MG63 (cell line): Measurements from ENCODE around the gene ZNF558. TPM values are rescaled to one million over a fixed set of nuclear protein-coding genes. Genes with fewer than 3 reads are reported as not detected.
A peak's percentile ranks its signal among the peaks of the same experiment; 100 is the strongest.

Source experiments
- DNase-seq: peaks from one replicate; pipeline ENCODE4 v3.0.0-alpha.2; 2020
- H3K27me3 ChIP-seq: fragments of 250-450 bp; sonication (Bioruptor Pico); 2 replicates; pipeline ENCODE4 v1.5.1; 2020; ENCODE audit warnings: mild to moderate bottlenecking, moderate library complexity
- H3K36me3 ChIP-seq: fragments of 250-450 bp; sonication (Bioruptor Pico); 2 replicates; pipeline ENCODE4 v1.5.1; 2020; ENCODE audit warnings: mild to moderate bottlenecking, moderate library complexity
- H3K4me3 ChIP-seq: fragments of 250-450 bp; sonication (Bioruptor Pico); 2 replicates; pipeline ENCODE4 v1.5.1; 2020; ENCODE audit warnings: mild to moderate bottlenecking, moderate library complexity
- H3K9me3 ChIP-seq: fragments of 250-450 bp; sonication (Bioruptor Pico); 2 replicates; pipeline ENCODE4 v1.5.1; 2020; ENCODE audit warnings: mild to moderate bottlenecking, moderate library complexity
- total RNA-seq: library from RNA; depleted of rRNA; stranded (reverse); fragments of >200 nt; shearing (Covaris generic); gene quantifications from 2 replicates; pipeline ENCODE4 v1.2.3, GENCODE V29; 2014; ENCODE audit warnings: low replicate concordance; rRNA removed

ZNF558 gene
- 25.5 and 30.4 TPM in 2 replicates for total RNA-seq

DNA sequence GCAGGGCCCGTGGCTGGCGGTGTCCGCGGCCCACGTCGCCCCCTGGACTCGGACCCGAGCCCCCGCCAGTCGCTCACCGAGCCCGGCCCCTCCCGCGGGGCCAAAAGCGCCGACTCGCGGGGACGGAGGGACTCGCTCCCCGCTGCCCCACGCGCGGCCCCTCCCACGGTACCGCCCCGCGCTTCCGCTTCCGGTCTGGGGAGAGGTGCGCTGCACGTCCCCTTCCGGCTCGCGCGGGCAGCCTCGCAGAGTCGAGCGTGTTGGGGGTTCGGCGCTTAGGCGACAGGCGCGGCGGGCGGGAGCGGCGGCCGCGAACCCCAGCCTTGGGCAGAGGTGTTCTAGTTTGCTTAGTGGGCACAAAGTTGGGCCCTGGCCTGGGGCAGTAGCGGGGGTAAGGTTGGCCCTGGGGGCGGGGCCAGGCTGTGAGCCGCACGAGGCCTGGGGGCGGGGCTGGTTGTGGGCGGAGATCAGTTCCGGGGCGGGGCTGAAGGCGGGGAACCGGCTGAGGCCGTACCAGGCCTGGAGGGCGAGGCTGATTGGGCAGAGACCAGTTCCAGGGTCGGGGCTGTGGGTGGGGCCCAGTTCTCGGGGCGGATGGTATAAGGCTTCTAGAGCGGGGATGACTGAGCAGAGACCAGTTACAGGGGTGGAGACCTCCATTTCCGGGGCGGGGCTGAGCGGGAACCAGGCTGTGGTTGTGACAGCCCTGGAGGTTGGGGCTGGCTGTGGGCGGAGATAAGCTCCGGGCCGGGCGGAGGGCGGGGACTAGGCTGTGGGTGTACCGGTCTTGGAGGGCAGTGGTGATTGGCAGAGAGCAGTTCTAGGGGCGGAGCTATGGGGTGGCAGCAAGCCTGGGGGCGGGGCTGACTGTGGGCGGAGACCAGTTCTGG lies at the start of gene ZNF558, which contains the start of gene MBD3L1:
ZNF558 (minus strand) TSS at position 173 of the 890 bp plus-strand sequence. CDS start 9,645 bp downstream, outside the sequence.
MBD3L1 (plus strand) TSS at position 246 of the 890 bp plus-strand sequence. CDS start 10,302 bp downstream, outside the sequence.
- Histone ChIP-seq H3K9me3 (peaks cover 7% of the 10 kb centered on the region; the same call in 1 of the 2 replicates), H3K27me3 (peaks cover 7% of the 10 kb centered on the region; the same call in 1 of the 2 replicates), H3K36me3 (peaks cover 23% of the 10 kb centered on the region), H3K4me3 (peak within 1 kb of the TSS; percentile 67)
- DNase-seq = peak; percentile 100

DNA sequence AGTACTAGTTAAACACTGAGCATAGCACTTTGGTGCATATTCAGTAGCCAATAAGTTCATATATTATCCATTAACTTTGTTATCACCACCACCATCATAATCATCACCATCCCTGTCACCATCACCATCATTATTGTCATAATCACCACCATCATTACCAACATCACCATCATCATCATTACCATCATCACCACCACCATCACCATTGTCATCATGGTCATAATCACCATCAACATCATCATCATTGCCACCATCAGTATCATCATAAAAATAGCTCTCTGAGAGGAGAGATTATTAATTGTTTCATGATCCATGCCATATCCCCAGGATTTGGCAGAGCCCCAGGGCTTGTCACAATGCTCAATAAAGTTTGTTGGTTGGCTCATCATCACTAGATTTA lies 49.4 kb upstream of the ZNF558 start:
- Histone ChIP-seq H3K9me3 (peaks cover 7% of the 10 kb centered on the region; the same call in 1 of the 2 replicates), H3K4me3 (no peak overlapping the region), H3K27me3 (no peaks in the 10 kb centered on the region; the same call in 1 of the 2 replicates), H3K36me3 (no peaks in the 10 kb centered on the region)
- DNase-seq = no peak

- Histone ChIP-seq H3K4me3 (no peak overlapping the region), H3K27me3 (no peaks in the 10 kb centered on the region; the same call in 1 of the 2 replicates), H3K36me3 (no peaks in the 10 kb centered on the region), H3K9me3 (peaks cover 7% of the 10 kb centered on the region; the same call in 1 of the 2 replicates)
- DNase-seq = no peak
Measured at GRCh38 chr19:8880868-8881488, 48.9 kb upstream of the ZNF558 start.

GRCh38 chr19:8877854-8878705 lies 46.0 kb upstream of the ZNF558 start:
- DNase-seq = peak; percentile 52
- H3K27me3 ChIP-seq = peaks cover 2% of the 10 kb centered on the region
- no peak overlapping the region for H3K4me3 ChIP-seq
- H3K36me3 ChIP-seq = no peaks in the 10 kb centered on the region
- H3K9me3 ChIP-seq = peaks cover 7% of the 10 kb centered on the region

- Histone ChIP-seq H3K36me3 (no peaks in the 10 kb centered on the region), H3K4me3 (no peak overlapping the region), H3K9me3 (no peaks in the 10 kb centered on the region; the same call in 1 of the 2 replicates), H3K27me3 (peaks cover 16% of the 10 kb centered on the region)
- no peak for DNase-seq
Measured at GRCh38 chr19:8866344-8866743, 34.2 kb upstream of the ZNF558 start.

- Histone ChIP-seq H3K4me3 (no peak overlapping the region), H3K9me3 (no peaks in the 10 kb centered on the region; the same call in 1 of the 2 replicates), H3K36me3 (no peaks in the 10 kb centered on the region), H3K27me3 (peaks cover 18% of the 10 kb centered on the region)
- DNase-seq = no peak
Measured at GRCh38 chr19:8858260-8858659, 26.2 kb upstream of the ZNF558 start.

DNA sequence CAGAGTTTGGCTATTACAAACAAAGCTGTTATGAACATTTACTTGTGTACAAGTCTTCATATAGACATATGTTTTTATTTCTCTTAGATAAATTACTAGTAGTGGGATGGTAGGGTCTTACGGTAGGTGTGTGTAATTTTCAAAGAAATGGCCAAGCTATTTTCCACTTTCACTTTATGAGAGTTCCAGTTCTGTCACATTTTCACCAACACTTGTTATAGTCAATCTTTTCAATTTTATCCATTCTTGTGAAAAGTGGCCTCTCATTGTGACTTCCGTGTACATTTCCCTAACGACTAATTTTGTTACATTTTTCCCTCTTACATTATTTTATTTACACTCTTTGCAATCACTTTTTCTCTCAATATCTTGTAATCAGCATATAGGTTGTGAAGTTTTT lies 18.4 kb upstream of the ZNF558 start:
- H3K36me3 ChIP-seq = no peaks in the 10 kb centered on the region
- no peak for DNase-seq
- no peak overlapping the region for H3K4me3 ChIP-seq
- peaks cover 9% of the 10 kb centered on the region for H3K9me3 ChIP-seq
- H3K27me3 ChIP-seq = peaks cover 9% of the 10 kb centered on the region; the same call in 1 of the 2 replicates

DNA sequence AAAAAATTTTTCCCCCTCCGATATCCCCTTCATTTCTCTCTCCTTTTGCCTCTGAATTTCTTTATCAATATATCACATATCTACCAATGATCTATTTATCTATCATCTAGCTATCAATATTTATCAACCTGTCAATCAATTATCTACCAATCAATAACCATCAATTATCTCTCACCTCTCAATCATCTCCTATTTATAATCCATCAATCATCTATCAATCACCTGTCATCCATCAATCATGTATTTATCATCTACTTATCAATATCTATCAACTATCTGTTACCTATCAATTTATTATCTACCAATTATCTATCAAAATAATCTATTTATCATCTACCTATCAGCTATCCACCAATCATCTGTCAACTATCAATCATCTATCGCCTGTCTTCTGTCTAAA lies 17.1 kb upstream of the ZNF558 start:
- no peak for DNase-seq
- no peaks in the 10 kb centered on the region for H3K36me3 ChIP-seq
- no peak overlapping the region for H3K4me3 ChIP-seq
- H3K27me3 ChIP-seq = peaks cover 12% of the 10 kb centered on the region
- peaks cover 9% of the 10 kb centered on the region for H3K9me3 ChIP-seq

- Histone ChIP-seq H3K36me3 (no peaks in the 10 kb centered on the region), H3K9me3 (peaks cover 9% of the 10 kb centered on the region), H3K4me3 (no peak overlapping the region), H3K27me3 (peaks cover 23% of the 10 kb centered on the region)
- DNase-seq = no peak
Measured at GRCh38 chr19:8846819-8847218, 14.7 kb upstream of the ZNF558 start.

DNA sequence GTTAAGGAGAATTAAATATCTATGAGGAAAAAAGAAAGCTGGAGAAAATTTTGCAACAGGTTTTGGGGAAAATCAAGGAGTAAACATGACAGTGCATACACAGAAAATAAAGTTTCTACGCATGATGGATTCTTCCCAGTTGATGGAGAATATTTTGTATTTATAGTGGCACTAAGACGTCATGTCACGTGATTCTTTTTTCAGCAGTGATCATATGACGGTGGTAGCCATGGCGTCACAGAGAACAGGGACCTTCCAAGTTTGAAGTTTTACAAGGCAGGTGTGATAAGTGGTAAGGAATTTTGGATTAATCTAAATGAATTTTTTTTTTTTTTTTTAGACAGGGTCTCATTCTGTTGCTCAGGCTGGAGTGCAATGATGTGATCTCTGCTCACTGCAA lies 8.6 kb upstream of the ZNF558 start:
- Histone ChIP-seq H3K4me3 (no peak overlapping the region), H3K9me3 (0 out of 2 replicates have a peak, but pooled peaks cover 2% of the 10 kb centered on the region), H3K36me3 (no peaks in the 10 kb centered on the region), H3K27me3 (peaks cover 46% of the 10 kb centered on the region)
- DNase-seq = no peak

DNA sequence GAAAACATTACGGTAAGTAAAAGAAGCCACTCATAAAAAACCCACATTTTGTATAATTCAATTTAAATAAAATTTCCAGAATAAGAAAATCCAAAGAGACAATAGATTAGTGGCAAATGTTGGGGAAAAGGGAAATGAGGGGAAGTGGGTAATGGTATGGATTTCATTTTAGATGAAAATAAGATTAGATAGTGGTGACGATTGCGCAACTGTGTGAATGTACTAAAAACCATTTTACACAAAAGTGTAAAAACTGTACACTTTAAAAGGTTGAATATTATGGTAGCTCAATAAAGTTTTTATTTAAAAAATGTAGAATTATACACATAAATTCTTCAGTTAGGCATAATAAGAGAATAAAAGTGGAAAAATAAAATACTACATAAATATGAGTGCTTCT lies 3.8 kb upstream of the ZNF558 start:
- H3K36me3 ChIP-seq = no peaks in the 10 kb centered on the region
- peaks cover 23% of the 10 kb centered on the region for H3K27me3 ChIP-seq
- H3K9me3 ChIP-seq = peaks cover 7% of the 10 kb centered on the region; the same call in 1 of the 2 replicates
- no peak overlapping the region for H3K4me3 ChIP-seq
- no peak for DNase-seq

DNA sequence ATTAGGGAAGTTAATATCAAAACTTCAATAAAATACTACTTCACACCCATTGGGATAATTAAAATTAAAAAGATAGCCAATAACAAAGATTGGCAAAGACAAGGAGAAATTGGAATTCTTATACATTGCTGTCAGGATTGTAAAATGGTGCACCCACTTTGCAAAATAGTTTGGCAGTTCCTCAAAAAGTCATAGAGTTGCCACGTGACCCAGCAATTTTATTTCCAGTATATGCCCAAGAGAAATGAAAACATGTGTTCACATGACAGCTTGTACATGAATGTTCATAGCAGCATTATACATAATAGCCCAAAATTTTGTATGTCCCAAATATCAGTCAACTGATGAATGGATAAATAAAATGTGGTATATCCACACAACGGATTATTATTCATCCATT lies 3.3 kb upstream of the ZNF558 start:
- Histone ChIP-seq H3K36me3 (0 out of 2 replicates have a peak, but pooled peaks cover 2% of the 10 kb centered on the region), H3K4me3 (no peak overlapping the region)
- DNase-seq = no peak

DNA sequence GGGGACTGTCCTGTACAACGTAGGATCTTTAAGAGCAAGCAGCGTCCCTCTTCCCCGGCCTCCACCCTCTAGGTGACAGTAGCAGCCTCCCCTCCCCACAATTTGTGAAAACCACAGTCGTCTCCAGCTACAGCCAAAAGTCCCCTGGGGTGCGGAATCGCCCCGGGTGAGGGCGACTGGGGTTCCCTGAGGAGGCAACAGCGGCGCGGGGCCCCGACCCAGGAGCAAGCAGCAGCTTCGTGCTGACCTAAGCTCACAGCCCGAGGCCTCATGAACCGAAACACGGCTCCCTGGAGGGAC lies 322 bp downstream of the ZNF558 start:
- peak overlapping the region; percentile 67 for H3K4me3 ChIP-seq
- DNase-seq = no peak

More for the DNA sequence above, 3.3 kb upstream of the ZNF558 start:
- H3K27me3 ChIP-seq = peaks cover 22% of the 10 kb centered on the region
- H3K9me3 ChIP-seq = peaks cover 7% of the 10 kb centered on the region; the same call in 1 of the 2 replicates

GRCh38 chr19:8831373-8831772 lies 731 bp downstream of the ZNF558 start:
- peaks cover 29% of the 10 kb centered on the region for H3K36me3 ChIP-seq
- DNase-seq = no peak
- peak overlapping the region; percentile 67 for H3K4me3 ChIP-seq
- H3K9me3 ChIP-seq = peaks cover 5% of the 10 kb centered on the region; the same call in 1 of the 2 replicates
- 0 out of 2 replicates have a peak, but pooled peaks cover 2% of the 10 kb centered on the region for H3K27me3 ChIP-seq

More for the DNA sequence above, 322 bp downstream of the ZNF558 start:
- peaks cover 25% of the 10 kb centered on the region for H3K36me3 ChIP-seq
- H3K27me3 ChIP-seq = 0 out of 2 replicates have a peak, but pooled peaks cover 2% of the 10 kb centered on the region
- peaks cover 5% of the 10 kb centered on the region; the same call in 1 of the 2 replicates for H3K9me3 ChIP-seq

DNA sequence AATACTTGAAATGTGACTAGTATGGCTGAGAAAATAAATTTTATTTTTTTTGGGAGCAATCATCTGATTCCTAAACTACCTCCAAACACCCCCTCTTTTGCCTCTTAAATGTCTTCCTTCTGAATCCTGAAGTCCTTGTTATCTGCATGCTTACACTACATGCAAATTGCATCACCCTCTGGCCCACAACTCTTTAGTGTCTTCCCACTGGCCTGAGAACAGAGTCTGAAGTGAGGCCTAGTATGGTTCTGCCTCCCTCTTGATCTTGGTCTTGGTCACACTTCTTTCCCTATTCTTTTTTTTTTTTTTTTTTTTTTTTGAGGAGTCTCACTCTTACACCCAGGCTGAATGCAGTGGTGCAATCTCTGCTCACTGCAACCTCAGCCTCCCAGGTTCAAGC lies 4.8 kb downstream of the ZNF558 start:
- peaks cover 54% of the 10 kb centered on the region for H3K36me3 ChIP-seq

DNA sequence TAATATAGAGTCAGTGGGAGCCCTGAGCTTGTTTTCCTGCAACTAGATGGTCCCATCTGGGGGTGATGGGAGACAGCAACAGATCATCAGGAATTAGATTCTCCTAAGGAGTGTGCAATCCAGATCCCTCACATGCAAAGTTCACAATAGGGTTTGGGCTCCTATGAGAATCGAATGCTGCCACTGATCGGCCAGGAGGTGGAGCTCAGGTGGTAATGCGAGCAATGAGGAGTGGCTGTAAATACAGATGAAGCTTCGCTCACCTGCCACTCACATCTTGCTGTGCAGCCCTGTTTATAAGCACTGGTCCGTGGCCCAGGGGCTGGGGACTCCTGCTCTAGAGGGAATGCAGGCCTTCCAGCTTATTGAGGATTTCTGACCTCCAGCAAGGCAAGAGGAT lies 5.7 kb downstream of the ZNF558 start:
- Histone ChIP-seq H3K4me3 (no peak overlapping the region), H3K9me3 (no peaks in the 10 kb centered on the region), H3K27me3 (no peaks in the 10 kb centered on the region), H3K36me3 (peaks cover 62% of the 10 kb centered on the region)
- no peak for DNase-seq

More for the DNA sequence above, 4.8 kb downstream of the ZNF558 start:
- Histone ChIP-seq H3K9me3 (no peaks in the 10 kb centered on the region), H3K4me3 (no peak overlapping the region), H3K27me3 (no peaks in the 10 kb centered on the region)
- DNase-seq = no peak
